Measurements from ENCODE around the gene NDUFS5. TPM values are rescaled to one million over a fixed set of nuclear protein-coding genes. Genes with fewer than 3 reads are reported as not detected.

The NDUFS5 gene
- total RNA-seq, 1 donor from 2014 or later: 360 TPM

DNA sequence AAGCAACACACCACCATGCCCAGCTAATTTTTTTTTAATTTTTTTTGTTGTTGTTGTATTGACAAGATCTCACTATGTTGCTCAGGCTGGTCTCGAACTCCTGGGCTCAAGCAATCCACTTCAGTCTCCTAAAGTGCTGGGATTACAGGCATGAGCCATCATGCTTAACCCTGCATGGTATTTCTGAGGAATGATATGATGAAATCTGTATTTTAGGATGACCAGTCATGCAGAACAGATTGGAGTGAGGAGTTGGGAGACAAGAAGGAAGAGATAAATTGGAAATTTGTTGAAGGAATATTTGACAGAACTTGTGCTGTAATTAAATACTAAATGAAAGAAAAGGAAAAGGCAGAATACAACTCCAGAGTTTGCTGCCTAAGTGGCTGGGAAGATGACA, 4.7 kb upstream of the NDUFS5 start:
- no peak overlapping the region for H3K4me2 ChIP-seq (ENCODE audit: low read length)
- H2AFZ ChIP-seq (ENCODE audit: low read depth, low read length): no peak overlapping the region
- no peaks in the 10 kb centered on the region for H3K36me3 ChIP-seq (ENCODE audit: insufficient read depth, low read length)
- H3K27ac ChIP-seq (ENCODE audit: low read depth, low read length): no peak overlapping the region
- no peak for FAIRE-seq
- Mint-ChIP-seq H3K4me3 (ENCODE audit: unreplicated experiment) (no peak overlapping the region), H3K36me3 (ENCODE audit: low read depth, unreplicated experiment) (no peaks in the 10 kb centered on the region), H3K9me3 (ENCODE audit: unreplicated experiment) (peaks cover under 1% of the 10 kb centered on the region), H3K27me3 (ENCODE audit: low read depth, unreplicated experiment) (no peaks in the 10 kb centered on the region), H3K27ac (ENCODE audit: unreplicated experiment) (no peak overlapping the region), H3K4me1 (ENCODE audit: low read depth, unreplicated experiment) (peaks cover 4% of the 10 kb centered on the region)
- no peaks in the 10 kb centered on the region for H4K20me1 ChIP-seq (ENCODE audit: insufficient read depth, low read length)
- DNase-seq (ENCODE audit: low read depth): no peak
- no peak overlapping the region for H3K9ac ChIP-seq (ENCODE audit: low read length)
- H3K4me1 ChIP-seq (ENCODE audit: insufficient read depth, low read length): peaks cover 4% of the 10 kb centered on the region
- H3K27me3 ChIP-seq (ENCODE audit: insufficient read depth, low read length): no peaks in the 10 kb centered on the region
- TF ChIP-seq, protein P1, sequence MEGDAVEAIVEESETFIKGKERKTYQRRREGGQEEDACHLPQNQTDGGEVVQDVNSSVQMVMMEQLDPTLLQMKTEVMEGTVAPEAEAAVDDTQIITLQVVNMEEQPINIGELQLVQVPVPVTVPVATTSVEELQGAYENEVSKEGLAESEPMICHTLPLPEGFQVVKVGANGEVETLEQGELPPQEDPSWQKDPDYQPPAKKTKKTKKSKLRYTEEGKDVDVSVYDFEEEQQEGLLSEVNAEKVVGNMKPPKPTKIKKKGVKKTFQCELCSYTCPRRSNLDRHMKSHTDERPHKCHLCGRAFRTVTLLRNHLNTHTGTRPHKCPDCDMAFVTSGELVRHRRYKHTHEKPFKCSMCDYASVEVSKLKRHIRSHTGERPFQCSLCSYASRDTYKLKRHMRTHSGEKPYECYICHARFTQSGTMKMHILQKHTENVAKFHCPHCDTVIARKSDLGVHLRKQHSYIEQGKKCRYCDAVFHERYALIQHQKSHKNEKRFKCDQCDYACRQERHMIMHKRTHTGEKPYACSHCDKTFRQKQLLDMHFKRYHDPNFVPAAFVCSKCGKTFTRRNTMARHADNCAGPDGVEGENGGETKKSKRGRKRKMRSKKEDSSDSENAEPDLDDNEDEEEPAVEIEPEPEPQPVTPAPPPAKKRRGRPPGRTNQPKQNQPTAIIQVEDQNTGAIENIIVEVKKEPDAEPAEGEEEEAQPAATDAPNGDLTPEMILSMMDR (IDR thresholded peaks at IDR 0.05; ENCODE audit: insufficient read depth, low read depth, low read length): no peak
- no peak for TF ChIP-seq EZH2 (IDR thresholded peaks at IDR 0.05; ENCODE audit: insufficient read depth, low read length)
- no peak overlapping the region for H3K4me3 ChIP-seq (ENCODE audit: insufficient read depth, low read depth, low read length)
- H3K79me2 ChIP-seq (ENCODE audit: insufficient read depth, low read length): peaks cover 3% of the 10 kb centered on the region
- no peaks in the 10 kb centered on the region for H3K9me3 ChIP-seq (ENCODE audit: insufficient read depth, low read depth, low read length)

DNA sequence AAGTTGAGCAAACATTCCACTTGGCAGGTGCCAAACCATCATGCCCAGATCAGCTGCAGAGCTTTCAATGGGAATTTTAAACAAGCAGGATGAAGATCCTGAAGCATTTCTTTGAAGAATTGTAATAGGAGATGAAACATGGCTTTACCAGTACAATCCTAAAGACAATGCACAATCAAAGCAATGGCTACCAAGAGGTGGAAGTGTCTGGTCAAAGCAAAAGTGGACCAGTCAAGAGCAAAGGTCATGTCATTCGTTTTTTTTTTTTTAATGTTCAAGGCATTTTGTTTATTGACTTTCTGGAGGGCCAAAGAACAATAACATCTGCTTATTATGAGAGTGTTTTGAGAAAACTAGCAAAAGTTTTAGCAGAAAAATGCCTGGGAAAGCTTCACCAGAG, 3.0 kb upstream of the NDUFS5 start:
- no peak overlapping the region for H3K27ac ChIP-seq (ENCODE audit: low read depth, low read length)
- H4K20me1 ChIP-seq (ENCODE audit: insufficient read depth, low read length): peaks cover 10% of the 10 kb centered on the region
- Mint-ChIP-seq H3K4me3 (ENCODE audit: unreplicated experiment) (no peak overlapping the region), H3K4me1 (ENCODE audit: low read depth, unreplicated experiment) (peaks cover 4% of the 10 kb centered on the region), H3K36me3 (ENCODE audit: low read depth, unreplicated experiment) (no peaks in the 10 kb centered on the region), H3K27ac (ENCODE audit: unreplicated experiment) (no peak overlapping the region), H3K27me3 (ENCODE audit: low read depth, unreplicated experiment) (no peaks in the 10 kb centered on the region), H3K9me3 (ENCODE audit: unreplicated experiment) (peaks cover 3% of the 10 kb centered on the region)
- no peaks in the 10 kb centered on the region for H3K9me3 ChIP-seq (ENCODE audit: insufficient read depth, low read depth, low read length)
- H3K4me2 ChIP-seq (ENCODE audit: low read length): no peak overlapping the region
- H2AFZ ChIP-seq (ENCODE audit: low read depth, low read length): no peak overlapping the region
- FAIRE-seq: no peak
- TF ChIP-seq, protein P1 (IDR thresholded peaks at IDR 0.05; ENCODE audit: insufficient read depth, low read depth, low read length): no peak
- TF ChIP-seq EZH2 (IDR thresholded peaks at IDR 0.05; ENCODE audit: insufficient read depth, low read length): no peak
- DNase-seq (ENCODE audit: low read depth): no peak
- peaks cover 19% of the 10 kb centered on the region for H3K79me2 ChIP-seq (ENCODE audit: insufficient read depth, low read length)
- H3K4me1 ChIP-seq (ENCODE audit: insufficient read depth, low read length): peaks cover 9% of the 10 kb centered on the region
- no peaks in the 10 kb centered on the region for H3K36me3 ChIP-seq (ENCODE audit: insufficient read depth, low read length)
- no peaks in the 10 kb centered on the region for H3K27me3 ChIP-seq (ENCODE audit: insufficient read depth, low read length)
- H3K4me3 ChIP-seq (ENCODE audit: insufficient read depth, low read depth, low read length): no peak overlapping the region
- no peak overlapping the region for H3K9ac ChIP-seq (ENCODE audit: low read length)

DNA sequence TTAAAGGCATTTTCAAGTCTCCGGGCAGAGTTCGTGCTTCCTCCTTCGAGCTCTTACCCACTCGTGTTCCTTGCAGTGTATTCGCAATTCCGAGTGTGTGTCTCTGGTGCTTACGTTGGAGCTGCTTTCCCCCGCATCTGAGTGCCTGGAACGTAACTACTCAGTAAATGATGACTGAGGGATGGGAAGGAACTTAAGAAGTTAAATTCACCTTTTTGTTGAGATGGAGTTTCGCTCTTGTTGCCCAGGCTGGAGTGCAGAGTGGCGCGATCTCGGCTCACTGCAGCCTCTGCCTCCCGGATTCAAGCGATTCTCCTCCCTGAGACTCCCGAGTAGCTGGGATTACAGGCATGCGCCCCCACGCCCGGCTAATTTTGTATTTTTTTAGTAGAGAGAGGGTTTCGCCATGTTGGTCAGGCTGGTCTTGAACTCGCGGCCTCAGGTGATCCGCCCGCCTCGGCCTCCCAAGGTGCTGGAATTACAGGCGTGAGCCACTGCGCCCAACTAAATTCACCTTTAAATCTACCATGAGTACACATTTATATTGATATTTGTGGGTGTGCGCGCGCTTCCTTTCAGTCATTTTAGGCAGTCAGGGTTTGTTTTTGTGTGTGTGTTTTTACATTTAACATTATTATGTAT, 837 bp downstream of the NDUFS5 start:
- peak overlapping the region; percentile 53 for H2AFZ ChIP-seq (ENCODE audit: low read depth, low read length)
- no peaks in the 10 kb centered on the region for H3K9me3 ChIP-seq (ENCODE audit: insufficient read depth, low read depth, low read length)
- peaks cover 16% of the 10 kb centered on the region for H3K36me3 ChIP-seq (ENCODE audit: insufficient read depth, low read length)
- Mint-ChIP-seq H3K4me3 (ENCODE audit: unreplicated experiment) (peak overlapping the region; percentile 100), H3K4me1 (ENCODE audit: low read depth, unreplicated experiment) (peaks cover 4% of the 10 kb centered on the region), H3K9me3 (ENCODE audit: unreplicated experiment) (peaks cover 3% of the 10 kb centered on the region), H3K36me3 (ENCODE audit: low read depth, unreplicated experiment) (peaks cover 10% of the 10 kb centered on the region), H3K27ac (ENCODE audit: unreplicated experiment) (peak overlapping the region; percentile 100), H3K27me3 (ENCODE audit: low read depth, unreplicated experiment) (no peaks in the 10 kb centered on the region)
- peak overlapping the region; percentile 95 for H3K4me3 ChIP-seq (ENCODE audit: insufficient read depth, low read depth, low read length)
- H3K27ac ChIP-seq (ENCODE audit: low read depth, low read length): peak overlapping the region; percentile 99
- peaks cover 49% of the 10 kb centered on the region for H3K79me2 ChIP-seq (ENCODE audit: insufficient read depth, low read length)
- H3K27me3 ChIP-seq (ENCODE audit: insufficient read depth, low read length): no peaks in the 10 kb centered on the region
- H3K9ac ChIP-seq (ENCODE audit: low read length): peak overlapping the region; percentile 99
- H3K4me1 ChIP-seq (ENCODE audit: insufficient read depth, low read length): peaks cover 9% of the 10 kb centered on the region
- FAIRE-seq (no peak), DNase-seq (ENCODE audit: low read depth) (no peak)
- peaks cover 36% of the 10 kb centered on the region for H4K20me1 ChIP-seq (ENCODE audit: insufficient read depth, low read length)
- TF ChIP-seq, protein P1 (IDR thresholded peaks at IDR 0.05; ENCODE audit: insufficient read depth, low read depth, low read length): no peak
- H3K4me2 ChIP-seq (ENCODE audit: low read length): peak overlapping the region; percentile 86
